ENCODE data around the gene MIEN1.

- TF ChIP-seq POLR2AphosphoS5 (IDR thresholded peaks at IDR 0.05) = no peak
- no peak for TF ChIP-seq POLR2A (IDR thresholded peaks at IDR 0.05)
- TF ChIP-seq CTCF (IDR thresholded peaks at IDR 0.05) = no peak
- TF ChIP-seq EP300 (IDR thresholded peaks at IDR 0.05) = no peak
Observed at GRCh38 chr17:39757176-39757662, 26.9 kb upstream of the MIEN1 start.

Data from stomach (tissue), 4 donors.